Mononuclear cell (primary cell): ENCODE results near the gene GNG7. TPM values are rescaled to one million over a fixed set of nuclear protein-coding genes. Genes with fewer than 3 reads are reported as not detected.
"Not testable (repeated sequence)": the region's sequence is repeated elsewhere in the genome, so short reads cannot be mapped to it uniquely, and the experiment has no call there.

Source experiments
- H3K27me3 ChIP-seq: 2 replicates; pipeline ENCODE4 v1.6.0; 2011; ENCODE audit warnings: low read length, control low read depth; ENCODE audit not compliant: insufficient read depth
- H3K4me1 ChIP-seq: 2 replicates; pipeline ENCODE4 v1.5.1; 2011; ENCODE audit warnings: mild to moderate bottlenecking, low read length, control low read depth; ENCODE audit not compliant: insufficient read depth
- H3K4me3 ChIP-seq: 2 replicates; pipeline ENCODE4 v1.5.1; 2011; ENCODE audit warnings: mild to moderate bottlenecking, low read length, moderate library complexity
- H3K9me3 ChIP-seq: 2 replicates; pipeline ENCODE4 v1.5.1; 2011; ENCODE audit warnings: low read depth, mild to moderate bottlenecking, control low read depth, low read length
- total RNA-seq: library from RNA; depleted of rRNA; stranded (reverse); fragments of >200 nt; gene quantifications from one replicate; pipeline ENCODE4 v1.2.3, GENCODE V29; 2012

Gene GNG7
- total RNA-seq, 1 donor, result 2.0 TPM

DNA sequence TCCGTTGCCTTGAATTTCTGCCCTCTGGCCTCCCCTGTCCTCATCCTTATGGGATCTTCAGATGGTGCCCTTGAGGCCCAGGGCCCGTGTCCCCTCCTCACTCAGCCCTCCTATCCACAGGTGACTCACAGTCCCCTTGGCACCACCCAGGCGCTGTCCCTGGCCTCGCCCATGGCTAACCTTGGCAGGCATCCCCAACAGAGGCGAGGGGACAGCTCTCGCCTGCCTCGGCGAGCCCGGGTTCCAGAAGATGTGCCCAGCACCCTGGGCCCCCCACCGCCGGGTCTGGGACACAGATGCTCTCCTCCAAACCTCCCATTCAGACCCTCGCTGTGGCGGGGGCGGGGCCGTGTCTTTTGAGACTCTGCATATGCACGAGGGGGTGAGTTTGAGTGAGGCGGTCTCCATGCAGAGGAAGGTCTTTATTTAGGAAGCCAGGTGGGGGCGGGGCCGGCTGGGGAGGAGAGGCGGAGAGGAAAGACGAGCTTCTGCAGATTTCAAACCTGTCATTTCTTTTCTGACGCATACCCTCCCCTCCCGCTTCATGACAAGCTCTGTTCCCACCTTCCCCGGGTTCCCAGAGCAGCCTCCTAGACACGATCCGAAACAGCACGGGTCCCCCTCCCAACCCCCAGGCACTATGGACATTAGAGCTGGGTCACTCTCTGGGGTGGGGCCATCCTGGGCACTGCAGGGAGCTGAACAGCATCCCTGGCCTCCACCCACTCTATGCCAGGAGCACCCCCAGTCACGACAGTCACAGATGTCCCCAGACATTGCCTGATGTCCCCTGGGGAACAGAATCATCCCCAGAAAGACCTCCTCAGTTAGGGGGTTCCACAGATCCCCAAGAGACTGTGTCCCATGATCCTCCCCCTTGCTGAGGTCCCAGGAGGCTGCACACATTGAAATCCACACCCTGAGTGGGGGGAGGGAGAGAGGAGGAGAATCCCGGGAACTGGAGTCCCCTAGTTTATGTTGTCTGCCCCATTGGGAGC is 48.5 kb downstream of the GNG7 start:
- Histone ChIP-seq H3K4me1 (peaks cover 3% of the 10 kb centered on the region), H3K4me3 (no peak overlapping the region), H3K27me3 (no peaks in the 10 kb centered on the region), H3K9me3 (no peaks in the 10 kb centered on the region)

DNA sequence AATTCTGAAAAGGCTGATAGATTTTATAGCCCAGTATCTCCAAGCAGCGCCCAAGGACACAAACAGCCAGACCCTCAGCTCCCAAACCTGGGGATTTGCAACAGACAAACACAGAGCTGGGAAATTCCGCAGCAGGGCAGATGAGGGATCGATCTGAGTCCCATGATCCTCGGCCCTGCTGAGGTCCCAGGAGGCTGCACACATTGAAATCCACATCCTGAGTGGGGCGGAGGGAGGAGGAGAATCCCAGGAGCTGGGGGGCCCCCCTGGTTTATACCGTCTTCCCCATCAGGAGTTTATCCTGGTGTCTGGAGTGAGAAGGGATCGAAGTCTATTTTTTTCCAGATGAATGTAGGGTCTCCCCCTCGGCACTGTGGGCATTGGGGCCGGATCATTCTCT is 49.3 kb downstream of the GNG7 start:
- H3K4me1 ChIP-seq, result no peaks in the 10 kb centered on the region
- no peaks in the 10 kb centered on the region for H3K27me3 ChIP-seq
- H3K4me3 ChIP-seq, result no peak overlapping the region
- no peaks in the 10 kb centered on the region for H3K9me3 ChIP-seq

DNA sequence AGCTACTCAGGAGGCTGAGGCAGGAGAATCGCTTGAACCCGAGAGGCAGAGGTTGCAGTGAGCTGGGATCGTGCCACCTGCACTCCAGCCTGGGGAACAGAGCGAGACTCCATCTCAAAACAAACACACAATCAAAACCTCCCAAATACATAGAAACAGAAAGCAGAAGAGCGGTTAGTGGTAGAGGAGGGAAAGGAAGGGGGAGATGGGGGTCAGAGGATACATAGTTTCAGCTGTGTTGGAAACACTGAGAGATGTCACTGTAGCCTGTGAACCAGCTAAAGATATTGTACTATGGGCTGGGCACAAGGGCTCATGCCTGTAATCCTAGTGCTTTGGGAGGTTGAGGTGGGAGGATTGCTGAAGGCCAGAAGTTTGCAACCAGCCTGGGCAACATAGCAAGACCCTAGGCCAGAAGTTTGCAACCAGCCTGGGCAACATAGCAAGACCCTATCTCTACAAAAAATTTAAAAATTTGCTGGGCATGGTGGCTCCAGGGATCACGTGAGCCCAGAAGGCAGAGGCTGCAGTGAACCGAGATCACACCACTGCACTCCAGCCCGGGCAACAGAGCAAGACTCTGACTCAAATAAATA is 49.9 kb downstream of the GNG7 start:
- Histone ChIP-seq H3K9me3 (no peaks in the 10 kb centered on the region), H3K4me3 (no peak overlapping the region), H3K4me1 (no peaks in the 10 kb centered on the region), H3K27me3 (no peaks in the 10 kb centered on the region)

DNA sequence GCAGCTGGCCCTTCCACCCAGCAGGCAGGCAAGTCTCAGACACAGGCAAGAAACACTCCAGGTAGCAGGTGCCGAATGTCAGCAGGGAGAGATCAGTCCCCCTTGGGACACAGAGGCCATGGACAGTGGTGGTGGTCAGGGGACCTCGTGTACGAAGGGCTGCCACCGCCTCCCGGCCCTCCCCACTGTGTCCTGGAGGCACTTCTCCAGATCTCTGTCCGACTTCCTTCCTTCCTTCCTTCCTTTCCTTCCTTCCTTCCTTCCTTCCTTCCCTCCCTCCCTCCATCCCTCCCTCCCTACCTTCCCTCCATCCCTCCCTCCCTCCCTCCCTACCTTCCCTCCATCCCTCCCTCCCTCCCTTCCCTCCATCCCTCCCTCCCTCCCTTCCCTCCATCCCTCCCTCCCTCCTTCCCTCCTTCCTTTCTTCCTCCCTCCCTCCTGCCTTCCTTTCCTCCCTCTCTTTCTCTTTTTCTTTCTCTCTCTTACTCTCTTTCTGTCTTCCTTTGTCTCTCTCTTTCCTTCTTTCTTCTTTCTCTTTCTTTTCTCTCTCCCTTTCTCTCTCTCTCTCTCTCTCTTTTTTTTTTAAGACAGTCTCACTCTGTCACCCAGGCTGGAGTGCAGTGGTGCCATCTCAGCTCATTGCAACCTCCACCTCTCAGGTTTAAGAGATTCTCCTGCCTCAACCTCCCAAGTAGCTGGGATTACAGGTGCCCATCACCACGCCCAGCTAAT is 51.3 kb downstream of the GNG7 start:
- H3K4me1 ChIP-seq, H3K27me3 ChIP-seq, H3K9me3 ChIP-seq, H3K4me3 ChIP-seq: not testable (repeated sequence)

DNA sequence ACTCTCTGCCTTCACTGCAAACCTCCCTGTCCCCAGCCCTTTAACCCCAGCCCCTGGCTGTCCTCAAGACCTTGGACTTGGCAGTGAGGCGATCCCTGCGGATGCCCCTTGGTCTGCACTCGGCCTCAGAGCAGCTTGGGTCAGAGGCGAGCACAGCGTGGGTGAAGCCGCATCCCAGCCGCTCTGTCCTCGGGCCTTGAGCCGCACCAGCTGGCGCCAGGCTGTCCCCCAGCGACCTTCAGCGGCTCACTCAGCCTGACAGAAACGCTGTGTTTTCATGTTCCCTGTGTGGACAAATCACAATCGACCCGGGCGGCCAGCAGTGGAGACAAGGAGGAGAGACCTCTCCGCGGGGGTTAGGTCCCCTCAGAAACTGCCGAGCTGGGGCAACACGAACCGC is 52.0 kb downstream of the GNG7 start:
- no peak overlapping the region for H3K4me3 ChIP-seq
- H3K27me3 ChIP-seq, result no peaks in the 10 kb centered on the region
- H3K4me1 ChIP-seq, result no peaks in the 10 kb centered on the region
- H3K9me3 ChIP-seq, result no peaks in the 10 kb centered on the region

DNA sequence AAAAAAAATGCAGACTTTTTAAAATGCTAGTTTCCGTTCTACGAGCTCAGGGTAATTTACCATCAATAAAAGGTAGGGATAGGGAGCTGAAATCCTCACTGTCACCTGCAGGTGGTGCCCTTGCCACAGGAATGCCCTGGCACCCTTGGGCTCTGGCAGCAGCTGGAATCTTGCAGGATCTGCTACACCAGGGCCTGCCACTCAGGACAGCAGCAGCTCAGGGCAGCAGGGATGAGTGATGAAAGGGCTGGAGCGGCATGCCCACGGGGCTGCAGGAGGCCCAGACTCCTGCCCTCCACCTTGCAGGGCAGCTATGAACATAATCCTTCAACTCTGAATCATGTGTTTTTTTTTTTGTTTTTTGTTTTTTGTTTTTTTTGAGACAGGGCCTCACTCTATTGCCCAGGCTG is 54.0 kb downstream of the GNG7 start:
- no peaks in the 10 kb centered on the region for H3K27me3 ChIP-seq
- no peak overlapping the region for H3K4me3 ChIP-seq
- H3K9me3 ChIP-seq, result no peaks in the 10 kb centered on the region
- H3K4me1 ChIP-seq, result no peaks in the 10 kb centered on the region

DNA sequence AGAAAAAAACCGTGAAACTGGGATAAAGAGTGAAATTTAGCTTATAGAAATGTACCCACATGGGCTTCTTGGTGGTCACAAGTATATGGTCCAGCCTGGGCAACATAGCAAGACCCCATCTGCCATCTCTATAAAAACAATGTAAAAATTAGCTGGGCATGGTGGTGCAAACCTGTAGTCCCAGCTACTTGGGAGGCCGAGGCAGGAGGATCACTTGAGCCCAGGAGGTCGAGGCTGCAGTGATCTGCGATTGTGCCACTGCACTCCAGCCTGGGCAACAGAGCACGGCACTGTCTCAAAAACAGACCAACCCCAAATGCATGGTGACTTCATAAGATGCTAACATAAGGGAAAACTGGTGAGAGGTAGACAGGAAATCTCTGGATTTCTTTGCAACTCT is 54.4 kb downstream of the GNG7 start:
- no peak overlapping the region for H3K4me3 ChIP-seq
- H3K27me3 ChIP-seq, result no peaks in the 10 kb centered on the region
- H3K4me1 ChIP-seq, result no peaks in the 10 kb centered on the region
- no peaks in the 10 kb centered on the region for H3K9me3 ChIP-seq

DNA sequence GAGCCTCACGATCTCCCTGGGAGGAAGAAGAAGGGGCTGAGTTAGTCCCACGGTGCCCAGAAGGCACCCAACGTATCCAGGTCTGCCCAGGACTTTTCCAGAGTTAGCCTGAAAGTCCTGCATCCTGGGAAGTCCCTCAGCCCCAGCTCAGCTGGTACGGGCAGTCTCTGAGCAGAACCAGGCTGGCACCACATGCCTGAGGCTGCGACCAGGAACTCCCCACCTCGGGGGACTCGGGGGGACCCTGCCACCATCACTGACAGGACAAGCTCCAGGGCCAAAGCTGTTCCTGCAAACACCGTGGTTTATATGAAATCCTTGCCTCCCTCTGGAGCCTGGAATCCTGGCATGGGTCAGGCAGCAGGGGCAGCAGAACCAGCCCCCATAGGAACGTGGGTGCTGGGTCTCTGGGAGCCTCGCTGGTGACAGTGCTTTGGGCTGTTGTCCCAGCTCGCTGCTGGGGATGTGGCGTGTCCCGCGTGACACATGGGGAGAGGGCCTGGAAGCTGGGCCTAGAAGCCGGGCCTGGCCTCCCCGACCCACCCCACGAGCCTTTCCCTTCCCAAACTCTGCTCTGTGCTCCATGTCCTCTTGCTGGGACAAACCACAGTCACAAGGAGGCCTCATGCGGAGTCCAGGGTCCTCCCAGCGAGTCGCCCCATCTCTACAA is 55.5 kb downstream of the GNG7 start:
- Histone ChIP-seq H3K4me1 (no peaks in the 10 kb centered on the region), H3K9me3 (no peaks in the 10 kb centered on the region), H3K27me3 (no peaks in the 10 kb centered on the region), H3K4me3 (no peak overlapping the region)

DNA sequence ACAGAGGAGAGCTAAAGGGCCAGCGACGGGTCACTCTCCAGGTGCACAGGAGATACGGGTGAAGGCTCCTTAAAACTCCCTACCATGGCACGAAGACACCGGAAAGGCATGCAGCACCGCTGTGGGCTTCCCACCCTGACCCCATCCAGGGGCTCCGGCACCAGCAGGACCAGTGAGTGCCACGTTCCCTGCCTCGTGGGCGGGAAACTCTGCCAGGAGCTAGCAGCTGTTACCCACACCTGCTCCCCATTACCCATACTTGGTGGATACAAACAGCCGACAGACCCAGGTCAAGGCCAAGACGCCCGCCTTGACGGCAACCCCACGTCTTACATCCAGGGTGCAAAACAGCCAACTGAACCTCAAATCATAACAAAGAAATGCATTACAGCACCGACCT is 56.7 kb downstream of the GNG7 start:
- no peaks in the 10 kb centered on the region for H3K9me3 ChIP-seq
- no peaks in the 10 kb centered on the region for H3K27me3 ChIP-seq
- no peaks in the 10 kb centered on the region for H3K4me1 ChIP-seq
- H3K4me3 ChIP-seq, result no peak overlapping the region

DNA sequence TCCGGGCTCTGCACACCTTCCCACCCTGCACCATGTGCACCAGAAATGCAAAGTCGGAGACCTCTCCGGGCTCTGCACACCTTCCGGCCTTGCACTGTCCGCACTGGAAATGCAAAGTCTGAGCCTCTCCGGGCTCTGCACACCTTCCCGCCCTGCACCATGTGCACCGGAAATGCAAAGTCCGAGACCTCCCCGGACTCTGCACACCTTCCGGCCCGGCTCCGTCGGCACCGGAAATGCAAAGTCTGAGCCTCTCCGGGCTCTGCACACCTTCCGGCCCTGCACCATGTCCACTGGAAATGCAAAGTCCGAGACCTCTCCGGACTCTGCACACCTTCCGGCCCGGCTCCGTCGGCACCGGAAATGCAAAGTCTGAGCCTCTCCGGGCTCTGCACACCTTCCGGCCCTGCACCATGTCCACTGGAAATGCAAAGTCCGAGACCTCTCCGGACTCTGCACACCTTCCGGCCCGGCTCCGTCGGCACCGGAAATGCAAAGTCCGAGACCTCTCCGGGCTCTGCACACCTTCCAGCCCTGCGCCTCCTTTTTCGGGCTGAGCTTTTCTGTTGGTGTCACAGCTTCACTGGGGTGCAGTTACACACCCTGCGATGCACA is 59.3 kb downstream of the GNG7 start:
- H3K4me1 ChIP-seq, H3K27me3 ChIP-seq, H3K9me3 ChIP-seq: not testable (repeated sequence)

DNA sequence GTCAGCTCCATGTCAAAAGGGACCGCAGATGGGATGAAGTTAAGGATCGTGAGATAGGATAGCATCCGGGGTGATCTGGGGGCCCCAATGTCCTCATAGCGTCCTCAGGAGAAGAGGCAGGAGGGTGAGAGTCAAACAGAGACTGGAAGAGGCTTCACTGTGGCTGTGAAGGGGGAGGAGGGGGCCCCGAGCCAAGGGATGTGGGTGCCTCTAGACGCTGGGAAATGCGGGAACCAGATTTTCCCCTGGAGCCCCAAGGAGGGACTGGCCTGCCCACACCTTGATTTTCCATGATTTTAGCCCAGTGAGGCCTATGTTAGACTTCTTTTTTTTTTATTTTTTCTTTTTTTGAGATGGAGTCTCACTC is 61.2 kb downstream of the GNG7 start:
- Histone ChIP-seq H3K9me3 (no peaks in the 10 kb centered on the region), H3K4me3 (no peak overlapping the region), H3K4me1 (peaks cover 26% of the 10 kb centered on the region), H3K27me3 (no peaks in the 10 kb centered on the region)

More for the DNA sequence above, 59.3 kb downstream of the GNG7 start:
- H3K4me3 ChIP-seq, result not testable (repeated sequence)

DNA sequence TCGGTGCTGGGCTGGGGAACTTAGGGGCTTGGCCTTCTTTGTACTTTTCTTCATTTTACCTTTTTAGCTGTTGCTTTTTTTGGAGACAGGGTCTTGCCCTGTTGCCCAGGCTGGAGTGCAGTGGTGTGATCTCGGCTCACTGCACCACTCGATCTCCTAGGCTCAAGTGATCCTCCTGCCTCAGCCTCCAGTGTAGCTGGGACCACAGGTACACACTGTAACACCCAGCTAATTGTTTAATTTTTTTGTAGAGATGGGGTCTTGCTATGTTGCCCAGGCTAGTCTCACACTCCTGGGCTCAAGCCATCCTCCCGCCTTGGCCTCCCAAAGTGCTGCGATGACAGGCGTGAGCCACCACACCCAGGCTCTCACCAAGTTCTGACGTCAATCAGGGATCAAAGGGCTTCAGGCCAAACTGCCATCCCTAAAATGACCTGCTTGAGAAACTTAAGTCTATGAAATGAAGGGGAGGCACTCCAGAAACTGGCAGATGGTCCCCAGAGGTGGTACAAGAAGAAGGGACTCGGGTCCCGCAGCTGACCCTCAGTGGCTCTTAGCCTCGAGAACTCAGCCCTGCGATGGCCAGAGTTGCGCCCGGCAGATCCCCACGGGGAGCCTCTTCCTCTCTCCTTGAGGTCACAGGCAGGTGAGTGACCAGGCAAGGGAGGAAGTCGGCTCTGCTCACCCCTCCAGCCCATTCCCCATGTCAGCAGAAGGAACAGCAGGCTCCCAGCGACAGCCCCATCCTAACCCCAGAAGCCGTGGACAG is 61.7 kb downstream of the GNG7 start:
- H3K9me3 ChIP-seq, result no peaks in the 10 kb centered on the region
- H3K27me3 ChIP-seq, result no peaks in the 10 kb centered on the region
- H3K4me3 ChIP-seq, result no peak overlapping the region
- peaks cover 30% of the 10 kb centered on the region for H3K4me1 ChIP-seq

DNA sequence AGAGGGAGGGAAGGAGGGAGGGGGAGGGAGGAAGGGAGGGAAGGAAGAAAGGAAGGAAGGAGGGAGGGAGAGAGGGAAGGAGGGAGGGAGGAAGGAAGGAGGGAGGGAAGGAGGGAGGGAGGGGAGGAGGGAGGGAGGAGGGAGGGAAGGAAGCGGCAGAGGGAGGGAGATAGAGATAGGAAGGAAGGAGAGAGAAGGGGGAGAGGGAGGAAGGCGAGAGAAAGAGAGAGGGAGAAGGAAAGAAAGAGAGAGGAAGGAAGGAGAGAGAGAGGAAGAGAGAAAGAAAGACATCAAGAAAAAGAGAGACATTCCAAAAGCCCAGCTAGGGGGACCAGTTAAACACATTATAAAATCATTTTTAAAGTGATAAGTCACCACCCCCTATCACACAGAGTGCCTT is 62.5 kb downstream of the GNG7 start:
- no peaks in the 10 kb centered on the region for H3K9me3 ChIP-seq
- no peak overlapping the region for H3K4me3 ChIP-seq
- no peaks in the 10 kb centered on the region for H3K27me3 ChIP-seq
- H3K4me1 ChIP-seq, result peaks cover 34% of the 10 kb centered on the region

DNA sequence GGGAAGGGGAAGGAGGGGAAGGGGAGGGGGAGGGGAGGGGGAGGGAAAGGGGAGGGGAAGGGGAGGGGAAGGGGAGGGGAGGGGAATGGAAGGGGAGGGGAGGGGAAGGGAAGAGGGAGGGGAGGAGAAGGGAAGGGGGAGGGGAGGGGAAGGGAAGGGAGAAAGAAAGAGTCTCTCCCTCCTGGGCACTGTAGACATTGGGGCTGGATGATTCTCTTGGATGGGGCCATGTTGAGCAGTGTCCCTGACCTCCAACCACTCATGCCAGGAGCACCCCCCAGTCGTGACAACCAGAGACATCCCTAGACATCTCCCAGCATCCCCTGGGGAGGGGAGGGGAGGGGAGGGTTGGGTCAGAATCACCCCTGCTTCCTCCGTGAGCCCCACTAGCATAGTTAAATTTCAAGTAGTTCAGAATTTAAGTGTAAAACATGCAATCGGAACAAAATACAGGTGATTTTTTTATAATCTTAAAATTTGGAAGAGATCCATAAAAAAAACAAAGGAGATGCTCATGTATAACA is 64.0 kb downstream of the GNG7 start:
- Histone ChIP-seq H3K4me3 (no peak overlapping the region), H3K4me1 (peaks cover 49% of the 10 kb centered on the region), H3K9me3 (no peaks in the 10 kb centered on the region), H3K27me3 (no peaks in the 10 kb centered on the region)
